ENCODE data around the gene HEMK1.

DNA sequence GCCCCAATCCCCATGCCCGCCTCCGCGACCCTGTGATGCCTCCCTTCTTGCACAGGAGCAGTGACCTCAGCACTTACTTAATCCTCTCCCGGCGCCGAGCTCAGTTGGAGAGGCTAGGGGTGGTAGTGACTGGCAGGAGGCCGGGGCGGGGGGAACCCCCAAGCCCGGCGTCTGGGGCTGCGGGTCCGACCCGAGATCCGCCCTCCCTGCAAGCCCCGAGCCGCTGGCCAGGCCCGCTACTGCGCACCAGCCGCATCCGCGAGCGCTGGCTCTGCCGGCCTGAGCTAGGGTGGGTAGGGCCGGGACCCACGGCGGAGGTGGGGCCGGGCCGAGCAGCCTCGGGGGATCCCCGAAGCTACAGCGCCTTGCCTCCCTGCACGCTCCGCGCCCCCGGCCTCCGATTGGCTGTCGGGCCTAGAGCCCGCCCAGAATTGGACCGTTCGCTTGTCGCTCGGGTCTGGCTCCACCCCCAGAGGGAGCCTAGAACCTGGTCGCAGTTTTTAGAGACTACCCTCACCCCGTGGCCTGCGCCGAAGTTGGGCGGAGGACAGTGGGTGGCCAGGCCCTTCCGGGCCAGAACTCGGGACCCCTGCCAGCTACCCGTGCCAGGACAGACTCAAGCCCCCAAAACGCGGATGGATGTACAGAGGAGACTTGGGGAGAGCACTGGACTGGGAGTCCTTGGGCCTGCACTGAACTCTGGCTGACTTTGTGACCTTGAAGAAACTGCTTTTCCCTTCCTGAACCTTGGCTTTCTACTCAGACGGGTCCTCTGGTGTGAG, 1.7 kb upstream of the HEMK1 start, which contains the start of gene C3orf18:
- TF ChIP-seq, protein P1, sequence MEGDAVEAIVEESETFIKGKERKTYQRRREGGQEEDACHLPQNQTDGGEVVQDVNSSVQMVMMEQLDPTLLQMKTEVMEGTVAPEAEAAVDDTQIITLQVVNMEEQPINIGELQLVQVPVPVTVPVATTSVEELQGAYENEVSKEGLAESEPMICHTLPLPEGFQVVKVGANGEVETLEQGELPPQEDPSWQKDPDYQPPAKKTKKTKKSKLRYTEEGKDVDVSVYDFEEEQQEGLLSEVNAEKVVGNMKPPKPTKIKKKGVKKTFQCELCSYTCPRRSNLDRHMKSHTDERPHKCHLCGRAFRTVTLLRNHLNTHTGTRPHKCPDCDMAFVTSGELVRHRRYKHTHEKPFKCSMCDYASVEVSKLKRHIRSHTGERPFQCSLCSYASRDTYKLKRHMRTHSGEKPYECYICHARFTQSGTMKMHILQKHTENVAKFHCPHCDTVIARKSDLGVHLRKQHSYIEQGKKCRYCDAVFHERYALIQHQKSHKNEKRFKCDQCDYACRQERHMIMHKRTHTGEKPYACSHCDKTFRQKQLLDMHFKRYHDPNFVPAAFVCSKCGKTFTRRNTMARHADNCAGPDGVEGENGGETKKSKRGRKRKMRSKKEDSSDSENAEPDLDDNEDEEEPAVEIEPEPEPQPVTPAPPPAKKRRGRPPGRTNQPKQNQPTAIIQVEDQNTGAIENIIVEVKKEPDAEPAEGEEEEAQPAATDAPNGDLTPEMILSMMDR (IDR thresholded peaks at IDR 0.05; ENCODE audit: extremely low read depth in 1 of 2, insufficient read depth in 1 of 2, low read depth in 1 of 2, low read length in 2 of 2), result no peak
- TF ChIP-seq POLR2AphosphoS5 (IDR thresholded peaks at IDR 0.05; ENCODE audit: insufficient read depth, low read depth, low read length), result no peak
- TF ChIP-seq POLR2A (IDR thresholded peaks at IDR 0.05; ENCODE audit: low read depth, low read length), result no peak
- no peak for TF ChIP-seq JUN (IDR thresholded peaks at IDR 0.05; ENCODE audit: borderline replicate concordance, insufficient read depth, insufficient read length, low read depth)
